K562 (cell line): ENCODE data around the gene RPL27. TPM values are rescaled to one million over a fixed set of nuclear protein-coding genes. Genes with fewer than 3 reads are reported as not detected.

Experiments used
- ATF2 ChIP-seq: sonication (generic); formaldehyde crosslinking; IDR thresholded peaks from 2 replicates; pipeline ENCODE4 v1.8.1; 2022; ENCODE audit warnings: missing genetic modification reagents
- ATF7 ChIP-seq: fragments of 450-650 bp; IDR thresholded peaks from 2 replicates; pipeline ENCODE4 v1.7.1; 2014; ENCODE audit warnings: mild to moderate bottlenecking, moderate library complexity
- CBX8 ChIP-seq: fragments of 200-600 bp; sonication (generic); IDR thresholded peaks from 2 replicates; pipeline ENCODE4 v1.6.1; 2012; ENCODE audit warnings: borderline replicate concordance, mixed run types, low read depth, mild to moderate bottlenecking, moderate library complexity, mixed read lengths, low read length, control low read depth, inconsistent platforms; ENCODE audit not compliant: poor library complexity, severe bottlenecking; ENCODE audit errors: extremely low read depth
- CCNT2 ChIP-seq: IDR thresholded peaks from 2 replicates; pipeline ENCODE4 v1.6.1; 2011; ENCODE audit warnings: borderline replicate concordance, low read depth, mild to moderate bottlenecking, moderate library complexity, mixed read lengths, low read length; ENCODE audit not compliant: insufficient read length; ENCODE audit errors: extremely low read depth
- CREM ChIP-seq: IDR thresholded peaks from 2 replicates; pipeline ENCODE4 v1.6.1; 2014; ENCODE audit warnings: antibody characterized with exemption, low read depth
- DACH1 ChIP-seq: fragments of 450-650 bp; IDR thresholded peaks from 2 replicates; pipeline ENCODE4 v1.6.1; 2018; ENCODE audit not compliant: partially characterized antibody
- HLTF ChIP-seq: fragments of 450-650 bp; IDR thresholded peaks from 2 replicates; pipeline ENCODE4 v1.6.1; 2016
- HMG20A ChIP-seq: fragments of 450-650 bp; formaldehyde crosslinking; conservative IDR thresholded peaks from 2 replicates; pipeline ENCODE4 v1.4.0; 2020; ENCODE audit warnings: mild to moderate bottlenecking, mixed read lengths
- HNRNPH1 ChIP-seq: fragments of 200-400 bp; formaldehyde crosslinking; optimal IDR thresholded peaks from 2 replicates; pipeline ENCODE3; 2017; ENCODE audit warnings: low read depth, mild to moderate bottlenecking, low read length, moderate library complexity
- MCM2 ChIP-seq: fragments of 450-650 bp; IDR thresholded peaks from 2 replicates; pipeline ENCODE4 v1.6.1; 2017; ENCODE audit warnings: low read depth, mild to moderate bottlenecking
- MEF2A ChIP-seq: IDR thresholded peaks from 2 replicates; pipeline ENCODE4 v1.6.1; 2011; ENCODE audit warnings: low read depth, mild to moderate bottlenecking, low read length, moderate library complexity; ENCODE audit not compliant: control insufficient read depth
- NCOR1 ChIP-seq: fragments of 450-650 bp; IDR thresholded peaks from 2 replicates; pipeline ENCODE4 v1.6.1; 2016; ENCODE audit warnings: mild to moderate bottlenecking, moderate library complexity
- NR2C1 ChIP-seq, 2 experiments: fragments of 450-650 bp; IDR thresholded peaks; 2 replicates each; pipeline ENCODE4 v1.6.1; 2017; ENCODE audit warnings: mild to moderate bottlenecking in 2 of 2, antibody characterized with exemption in 1 of 2, inconsistent platforms in 1 of 2, missing compliant biosample characterization in 1 of 2, missing genetic modification characterization in 1 of 2
- RBFOX2 ChIP-seq: fragments of 200-400 bp; formaldehyde crosslinking; IDR thresholded peaks from 2 replicates; pipeline ENCODE4 v1.6.1; 2017; ENCODE audit warnings: low read depth, mild to moderate bottlenecking, low read length, moderate library complexity
- SMARCC2 ChIP-seq: fragments of 450-650 bp; IDR thresholded peaks from 2 replicates; pipeline ENCODE4 v1.6.1; 2017; ENCODE audit warnings: antibody characterized with exemption, moderate library complexity, mild to moderate bottlenecking, low read depth
- SREBF2 ChIP-seq: sonication (generic); formaldehyde crosslinking; IDR thresholded peaks from 2 replicates; pipeline ENCODE4 v1.4.0; 2020; ENCODE audit warnings: mild to moderate bottlenecking, missing genetic modification reagents
- SRSF1 ChIP-seq: fragments of 200-400 bp; formaldehyde crosslinking; IDR thresholded peaks from 2 replicates; pipeline ENCODE4 v1.6.1; 2017; ENCODE audit warnings: mild to moderate bottlenecking, low read depth, low read length, moderate library complexity
- TFAM ChIP-seq: fragments of 250-450 bp; sonication (Bioruptor Pico); conservative IDR thresholded peaks from 2 replicates; pipeline ENCODE4 v1.5.0; 2021; ENCODE audit warnings: mild to moderate bottlenecking, moderate library complexity
- ZBTB49 ChIP-seq: sonication (generic); formaldehyde crosslinking; IDR thresholded peaks from 2 replicates; pipeline ENCODE4 v1.8.0; 2022; ENCODE audit warnings: missing genetic modification reagents, mild to moderate bottlenecking, borderline replicate concordance
- ZNF217 ChIP-seq: sonication (generic); formaldehyde crosslinking; IDR thresholded peaks from 2 replicates; pipeline ENCODE4 v1.8.0; 2022; ENCODE audit warnings: mild to moderate bottlenecking, missing genetic modification reagents
- ZNF224 ChIP-seq: sonication (generic); formaldehyde crosslinking; IDR thresholded peaks from 2 replicates; pipeline ENCODE4 v1.8.0; 2022; ENCODE audit warnings: mild to moderate bottlenecking, missing genetic modification reagents
- ZNF707 ChIP-seq: fragments of 250-450 bp; sonication (Bioruptor Pico); conservative IDR thresholded peaks from 2 replicates; pipeline ENCODE4 v1.8.0; 2022; ENCODE audit warnings: inconsistent platforms, mild to moderate bottlenecking, moderate library complexity
- ZNF785 ChIP-seq: fragments of 250-450 bp; sonication (Bioruptor Pico); IDR thresholded peaks from 2 replicates; pipeline ENCODE4 v1.4.0; 2020; ENCODE audit warnings: mild to moderate bottlenecking
- ZZZ3 ChIP-seq: fragments of 450-650 bp; IDR thresholded peaks from 2 replicates; pipeline ENCODE4 v1.6.1; 2016; ENCODE audit warnings: antibody characterized with exemption, mild to moderate bottlenecking, moderate library complexity
- polyA plus RNA-seq, 8 experiments: library from polyadenylated mRNA; depleted of rRNA in 4 of 8; stranded (reverse) in 5 of 8; unstranded in 3 of 8; fragments of >200 nt; fragmentation: Nextera tagmentation in 2 of 8; fragmentation: Illumina TruSeq in 1 of 8; extraction: Ambion mirVana in 2 of 8; extraction: Trizol in 1 of 8; gene quantifications; 2 replicates each; pipeline versions ENCODE4 v1.2.1 to v1.2.3, GENCODE V29; 2011 to 2014; ENCODE audit warnings: inconsistent platforms in 1 of 8, missing spikeins in 1 of 8
- total RNA-seq, 7 experiments: library from RNA; depleted of rRNA in 6 of 7; stranded (reverse); fragments of >200 nt in 6 of 7; fragmentation: Illumina TruSeq in 2 of 7; extraction: Trizol in 2 of 7; gene quantifications; 2 replicates each; pipeline versions ENCODE4 v1.2.1 to v1.2.3, GENCODE V29; 2011 to 2021; ENCODE audit warnings: low replicate concordance in 1 of 7
- TF ChIP-seq, protein P1 (sequence below): fragments of 450-650 bp; IDR thresholded peaks from 2 replicates; pipeline ENCODE4 v1.6.1; 2018; ENCODE audit warnings: mild to moderate bottlenecking, low read depth; ENCODE audit not compliant: partially characterized antibody

The RPL27 gene
- total and polyA plus RNA-seq, 9 of the 15 experiments (the other 6 are each of a cell fraction or from before 2014, with no cell fraction given): 1,539 to 6,155 (median 3,710) TPM

GRCh38 chr17:43010667-43011308 is 12.6 kb downstream of the RPL27 start (continued):
- TF ChIP-seq ZBTB49 (CRISPR knock-in tag) (no peak), TFAM (no peak), HMG20A (no peak), MEF2A (peak; percentile 30; the same call in 1 of the 2 replicates), NCOR1 (no peak), ZNF707 (CRISPR knock-in tag) (no peak), ZNF217 (CRISPR knock-in tag) (no peak), SRSF1 (no peak), ZNF224 (no peak), RBFOX2 (no peak), CREM (peak; percentile 34; the same call in 1 of the 2 replicates), MCM2 (no peak), CCNT2 (no peak), NR2C1 (IDR thresholded peaks at IDR 0.05) (no peak), NR2C1 (tag; IDR thresholded peaks at IDR 0.05) (0 out of 2 replicates have a peak, but pooled peaks have one; percentile 48), ZNF785 (CRISPR knock-in tag) (no peak), HLTF (no peak), DACH1 (no peak), ATF2 (CRISPR knock-in tag) (no peak), ATF7 (peak; percentile 31; the same call in 1 of the 2 replicates), HNRNPH1 (no peak), SREBF2 (CRISPR knock-in tag) (no peak), CBX8 (no peak), SMARCC2 (no peak), ZZZ3 (no peak)
- TF ChIP-seq, protein P1, sequence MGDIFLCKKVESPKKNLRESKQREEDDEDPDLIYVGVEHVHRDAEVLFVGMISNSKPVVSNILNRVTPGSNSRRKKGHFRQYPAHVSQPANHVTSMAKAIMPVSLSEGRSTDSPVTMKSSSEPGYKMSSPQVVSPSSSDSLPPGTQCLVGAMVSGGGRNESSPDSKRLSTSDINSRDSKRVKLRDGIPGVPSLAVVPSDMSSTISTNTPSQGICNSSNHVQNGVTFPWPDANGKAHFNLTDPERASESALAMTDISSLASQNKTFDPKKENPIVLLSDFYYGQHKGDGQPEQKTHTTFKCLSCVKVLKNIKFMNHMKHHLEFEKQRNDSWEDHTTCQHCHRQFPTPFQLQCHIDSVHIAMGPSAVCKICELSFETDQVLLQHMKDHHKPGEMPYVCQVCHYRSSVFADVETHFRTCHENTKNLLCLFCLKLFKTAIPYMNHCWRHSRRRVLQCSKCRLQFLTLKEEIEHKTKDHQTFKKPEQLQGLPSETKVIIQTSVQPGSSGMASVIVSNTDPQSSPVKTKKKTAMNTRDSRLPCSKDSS: no peak
